GM13976 (cell line): Measurements from ENCODE around the gene CACNG1.

Experiments used
- DNase-seq: peaks from one replicate; pipeline ENCODE4 v3.0.0; 2012; ENCODE audit warnings: low spot score
- CTCF ChIP-seq: IDR thresholded peaks from 2 replicates; pipeline ENCODE4 v1.5.1; 2012; ENCODE audit warnings: borderline replicate concordance, mild to moderate bottlenecking; ENCODE audit not compliant: insufficient read depth; ENCODE audit errors: extremely low read depth, missing control alignments, control extremely low read depth
- in situ Hi-C: fragments of 300-500 bp; cut with MboI; formaldehyde crosslinking; loops from one replicate; pipeline ENCODE4 v1.12.0; 2022; ENCODE audit warnings: low sequenced_read_pairs, mixed read lengths, inconsistent platforms; ENCODE audit not compliant: unreplicated experiment

The CACNG1 gene

GRCh38 chr17:67059372-67059771 is 15.0 kb downstream of the CACNG1 start:
- in situ Hi-C loops = no loop called here
- no peak for DNase-seq
- no peak for TF ChIP-seq CTCF

GRCh38 chr17:67063141-67063540 is 18.8 kb downstream of the CACNG1 start:
- in situ Hi-C loops = no loop called here
- no peak for DNase-seq
- no peak for TF ChIP-seq CTCF

GRCh38 chr17:67066717-67067116 is 22.4 kb downstream of the CACNG1 start:
- DNase-seq = no peak
- TF ChIP-seq CTCF = no peak
- in situ Hi-C loops = no loop called here

- in situ Hi-C loops = no loop called here
- no peak for TF ChIP-seq CTCF
- no peak for DNase-seq
These were observed 23.5 kb downstream of the CACNG1 start for GRCh38 chr17:67067571-67068482.

- in situ Hi-C loops = no loop called here
- TF ChIP-seq CTCF = no peak
- no peak for DNase-seq
These were observed 24.6 kb downstream of the CACNG1 start for GRCh38 chr17:67068999-67069398.

GRCh38 chr17:67069603-67070136 is 25.3 kb downstream of the CACNG1 start:
- TF ChIP-seq CTCF = no peak
- in situ Hi-C loops = no loop called here
- no peak for DNase-seq
